H1 (cell line): ENCODE data around the gene TMEM125. TPM values are rescaled to one million over a fixed set of nuclear protein-coding genes. Genes with fewer than 3 reads are reported as not detected.

ENCODE experiments used
- BACH1 ChIP-seq: IDR thresholded peaks from 2 replicates; pipeline ENCODE4 v1.6.1; 2012; ENCODE audit warnings: low read length, improper control_type of control experiment
- E2F6 ChIP-seq: IDR thresholded peaks from 2 replicates; pipeline ENCODE4 v1.6.1; 2012; ENCODE audit warnings: inconsistent platforms
- FOSL1 ChIP-seq: IDR thresholded peaks from 2 replicates; pipeline ENCODE4 v1.6.1; 2011; ENCODE audit warnings: mild to moderate bottlenecking, low read depth, low read length, moderate library complexity; ENCODE audit not compliant: insufficient read depth
- JUND ChIP-seq: IDR thresholded peaks from 2 replicates; pipeline ENCODE4 v1.6.1; 2011; ENCODE audit warnings: mild to moderate bottlenecking, improper control_type of control experiment, low read length
- SIX5 ChIP-seq: IDR thresholded peaks from 2 replicates; pipeline ENCODE4 v1.6.1; 2011; ENCODE audit warnings: mild to moderate bottlenecking, low read depth, low read length
- SP2 ChIP-seq: IDR thresholded peaks from 2 replicates; pipeline ENCODE4 v1.6.1; 2012; ENCODE audit warnings: mild to moderate bottlenecking, low read length, inconsistent platforms
- TCF12 ChIP-seq: IDR thresholded peaks from 2 replicates; pipeline ENCODE4 v1.6.1; 2011; ENCODE audit warnings: low read depth, mild to moderate bottlenecking, low read length
- polyA plus RNA-seq, 7 experiments: library from polyadenylated mRNA; depleted of rRNA in 3 of 7; stranded (reverse) in 5 of 7; unstranded in 2 of 7; fragments of >200 nt in 5 of 7; fragments of 200-250 nt in 2 of 7; gene quantifications; 1 replicate in 5 of 7; 2 replicates in 1 of 7; 4 replicates in 1 of 7; pipeline versions ENCODE4 v1.2.1 to v1.2.3, GENCODE V29; 2011 to 2013; ENCODE audit warnings: missing spikeins in 2 of 7, mixed read lengths in 2 of 7
- total RNA-seq: library from RNA; stranded (reverse); fragmentation: NEBNext Ultra II Directional; extraction: Animal tissue kit (Norgen Biotek cat#: 25700); gene quantifications from 2 replicates; pipeline ENCODE4 v1.2.1, GENCODE V29; 2021

The TMEM125 gene
- total and polyA plus RNA-seq, 2 of the 8 experiments (the other 6 are each of a cell fraction or from before 2014, with no cell fraction given), result 26.5 to 46.7 TPM

DNA sequence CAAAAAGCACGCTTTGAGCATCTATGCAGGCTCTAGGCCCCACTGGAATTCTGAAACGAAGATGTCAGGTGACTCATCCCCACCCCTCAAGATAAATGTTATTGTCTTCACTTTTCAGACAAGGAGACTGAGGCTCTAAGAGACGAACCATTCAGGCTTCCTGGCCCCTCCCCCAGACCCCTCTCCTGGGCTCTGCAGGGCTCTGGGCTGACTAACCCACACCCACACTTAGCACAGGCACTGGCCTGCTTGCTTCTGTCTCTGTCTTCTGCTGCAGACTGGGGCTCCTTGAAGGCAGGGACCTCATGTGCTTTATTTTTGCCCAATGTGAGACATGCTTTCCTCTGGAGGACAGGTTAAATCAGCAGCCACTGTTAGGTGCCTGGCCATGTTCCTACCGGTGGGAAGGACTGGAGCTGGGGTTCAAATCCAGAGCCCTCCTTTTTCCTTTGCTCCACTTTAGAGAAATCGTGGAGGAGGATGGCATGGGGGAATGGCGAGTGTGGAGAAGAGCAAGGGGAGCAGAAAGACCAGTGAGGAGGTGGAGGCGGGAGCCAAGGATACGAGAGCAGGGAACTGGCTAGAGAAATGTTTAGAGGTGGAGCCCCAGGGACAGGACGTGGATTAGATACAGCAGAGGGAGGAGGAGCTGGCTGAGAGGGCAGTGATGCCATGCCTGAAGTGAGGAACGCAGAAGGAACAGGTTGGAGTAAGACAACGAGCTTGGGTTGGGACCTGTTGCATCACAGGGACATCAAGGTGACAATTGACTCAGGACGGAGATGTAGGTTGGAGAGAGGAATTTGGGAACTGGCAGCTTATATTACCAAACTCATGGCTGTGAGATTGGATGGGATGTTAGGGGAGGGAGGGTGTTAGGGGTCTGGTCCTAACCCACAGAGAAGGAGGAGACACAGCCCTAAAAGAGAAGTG is 1.7 kb downstream of the TMEM125 start (continued):
- TF ChIP-seq E2F6 (no peak), SIX5 (no peak), JUND (no peak), SP2 (no peak), BACH1 (no peak), TCF12 (no peak), FOSL1 (no peak)
- TF ChIP-seq, all 59 proteins: peak for 0
